WTC11 (cell line): Measurements from ENCODE around the gene CELSR1. TPM values are rescaled to one million over a fixed set of nuclear protein-coding genes. Genes with fewer than 3 reads are reported as not detected.

ENCODE experiments used
- ATAC-seq: fragments of 200-7000 bp; cut with Tn5 transposase; 2 replicates; pipeline ENCODE4 v1.10.0; 2021; ENCODE audit warnings: mild to moderate bottlenecking, moderate library complexity
- CTCF ChIA-PET: fragments of 300-600 bp; sonication (Branson Sonifier 250); formaldehyde crosslinking; loops from one replicate; lab custom pipeline; 2021; ENCODE audit warnings: antibody characterized with exemption; lab: Charles Lee
- POLR2A ChIA-PET: fragments of 350-600 bp; sonication (Branson Sonifier 250); formaldehyde crosslinking; loops from one replicate; lab custom pipeline; 2021; ENCODE audit warnings: antibody characterized with exemption; lab: Charles Lee
- DNase-seq: peaks from one replicate; pipeline ENCODE4 v3.0.0; 2021; ENCODE audit warnings: low spot score
- H3K27ac Mint-ChIP-seq: 2 replicates; pipeline ENCODE4 v1.8.0; 2021; ENCODE audit warnings: mixed read lengths
- H3K27me3 Mint-ChIP-seq: 2 replicates; pipeline ENCODE4 v1.8.0; 2021; ENCODE audit warnings: low read depth, mild to moderate bottlenecking, moderate library complexity, mixed read lengths
- H3K36me3 Mint-ChIP-seq: 2 replicates; pipeline ENCODE4 v1.8.0; 2021; ENCODE audit warnings: mixed read lengths
- H3K4me1 Mint-ChIP-seq: 2 replicates; pipeline ENCODE4 v1.8.0; 2022; ENCODE audit warnings: mixed read lengths
- H3K4me3 Mint-ChIP-seq: 2 replicates; pipeline ENCODE4 v1.8.0; 2021; ENCODE audit warnings: mild to moderate bottlenecking, moderate library complexity, mixed read lengths
- H3K9me3 Mint-ChIP-seq: 2 replicates; pipeline ENCODE4 v1.8.0; 2021; ENCODE audit warnings: mixed read lengths
- CBFB ChIP-seq: sonication (generic); formaldehyde crosslinking; IDR thresholded peaks from 2 replicates; pipeline ENCODE4 v1.8.1; 2022; ENCODE audit warnings: mild to moderate bottlenecking, low read depth, missing genetic modification reagents
- JAZF1 ChIP-seq: fragments of 250-450 bp; sonication (Bioruptor Pico); IDR thresholded peaks from 2 replicates; pipeline ENCODE4 v1.9.0; 2021; ENCODE audit warnings: moderate library complexity, mild to moderate bottlenecking, inconsistent platforms
- NFATC4 ChIP-seq: fragments of 250-450 bp; sonication (Bioruptor Pico); IDR thresholded peaks from 2 replicates; pipeline ENCODE4 v1.9.0; 2021; ENCODE audit warnings: mild to moderate bottlenecking
- NR3C1 ChIP-seq: sonication (generic); formaldehyde crosslinking; conservative IDR thresholded peaks from 2 replicates; pipeline ENCODE4 v1.8.1; 2023; ENCODE audit warnings: low read depth, mild to moderate bottlenecking, missing genetic modification reagents
- RELA ChIP-seq: sonication (generic); formaldehyde crosslinking; IDR thresholded peaks from 2 replicates; pipeline ENCODE4 v1.8.1; 2022; ENCODE audit warnings: missing genetic modification reagents, mild to moderate bottlenecking, borderline replicate concordance
- SMAD3 ChIP-seq: sonication (generic); formaldehyde crosslinking; IDR thresholded peaks from 2 replicates; pipeline ENCODE4 v1.8.0; 2022; ENCODE audit warnings: missing genetic modification reagents, mild to moderate bottlenecking, borderline replicate concordance
- ZNF138 ChIP-seq: sonication (generic); formaldehyde crosslinking; conservative IDR thresholded peaks from 2 replicates; pipeline ENCODE4 v1.8.1; 2022; ENCODE audit warnings: mild to moderate bottlenecking, moderate library complexity, missing genetic modification reagents
- ZNF416 ChIP-seq: fragments of 250-450 bp; sonication (Bioruptor Pico); IDR thresholded peaks from 2 replicates; pipeline ENCODE4 v1.9.0; 2021; ENCODE audit warnings: mild to moderate bottlenecking, inconsistent platforms
- ZNF423 ChIP-seq: fragments of 250-450 bp; sonication (Bioruptor Pico); IDR thresholded peaks from 2 replicates; pipeline ENCODE4 v2.1.2; 2022; ENCODE audit warnings: mild to moderate bottlenecking, moderate library complexity
- total RNA-seq: library from RNA; stranded (reverse); gene quantifications from 3 replicates; pipeline ENCODE4 v1.2.3, GENCODE V29; 2021
- TF ChIP-seq, protein P1 (sequence below): sonication (generic); formaldehyde crosslinking; IDR thresholded peaks from 2 replicates; pipeline ENCODE4 v1.8.1; 2023; ENCODE audit warnings: mild to moderate bottlenecking, missing genetic modification reagents
- TF ChIP-seq, protein P2 (sequence below): sonication (generic); formaldehyde crosslinking; IDR thresholded peaks from 2 replicates; pipeline ENCODE4 v1.8.1; 2022; ENCODE audit warnings: low read depth, mild to moderate bottlenecking, moderate library complexity, missing genetic modification reagents, borderline replicate concordance
- TF ChIP-seq, protein P3 (sequence below): fragments of 250-450 bp; sonication (Bioruptor Pico); IDR thresholded peaks from 2 replicates; pipeline ENCODE4 v1.9.0; 2021; ENCODE audit warnings: mild to moderate bottlenecking
- TF ChIP-seq, protein P4 (sequence below): sonication (generic); formaldehyde crosslinking; IDR thresholded peaks from 2 replicates; pipeline ENCODE4 v1.8.0; 2022; ENCODE audit warnings: missing genetic modification reagents
- TF ChIP-seq, protein P5 (sequence below): sonication (generic); formaldehyde crosslinking; IDR thresholded peaks from 2 replicates; pipeline ENCODE4 v1.8.1; 2022; ENCODE audit warnings: mild to moderate bottlenecking, moderate library complexity, missing genetic modification reagents
- TF ChIP-seq, protein P6 (sequence below): fragments of 250-450 bp; sonication (Bioruptor Pico); IDR thresholded peaks from 2 replicates; pipeline ENCODE4 v1.9.0; 2021; ENCODE audit warnings: moderate library complexity, mild to moderate bottlenecking, inconsistent platforms, borderline replicate concordance
- TF ChIP-seq, protein P7 (sequence below): fragments of 250-450 bp; sonication (Bioruptor Pico); conservative IDR thresholded peaks from 2 replicates; pipeline ENCODE4 v1.9.0; 2021; ENCODE audit warnings: mild to moderate bottlenecking
- TF ChIP-seq, protein P8 (sequence below): sonication (generic); formaldehyde crosslinking; IDR thresholded peaks from 2 replicates; pipeline ENCODE4 v1.8.1; 2023; ENCODE audit warnings: mild to moderate bottlenecking, missing genetic modification reagents
- TF ChIP-seq, protein P9 (sequence below): sonication (generic); formaldehyde crosslinking; conservative IDR thresholded peaks from 2 replicates; pipeline ENCODE4 v1.8.1; 2022; ENCODE audit warnings: mild to moderate bottlenecking, missing genetic modification reagents

The CELSR1 gene
- total RNA-seq, 1 experiment from 2014 or later = 16.8 TPM

DNA sequence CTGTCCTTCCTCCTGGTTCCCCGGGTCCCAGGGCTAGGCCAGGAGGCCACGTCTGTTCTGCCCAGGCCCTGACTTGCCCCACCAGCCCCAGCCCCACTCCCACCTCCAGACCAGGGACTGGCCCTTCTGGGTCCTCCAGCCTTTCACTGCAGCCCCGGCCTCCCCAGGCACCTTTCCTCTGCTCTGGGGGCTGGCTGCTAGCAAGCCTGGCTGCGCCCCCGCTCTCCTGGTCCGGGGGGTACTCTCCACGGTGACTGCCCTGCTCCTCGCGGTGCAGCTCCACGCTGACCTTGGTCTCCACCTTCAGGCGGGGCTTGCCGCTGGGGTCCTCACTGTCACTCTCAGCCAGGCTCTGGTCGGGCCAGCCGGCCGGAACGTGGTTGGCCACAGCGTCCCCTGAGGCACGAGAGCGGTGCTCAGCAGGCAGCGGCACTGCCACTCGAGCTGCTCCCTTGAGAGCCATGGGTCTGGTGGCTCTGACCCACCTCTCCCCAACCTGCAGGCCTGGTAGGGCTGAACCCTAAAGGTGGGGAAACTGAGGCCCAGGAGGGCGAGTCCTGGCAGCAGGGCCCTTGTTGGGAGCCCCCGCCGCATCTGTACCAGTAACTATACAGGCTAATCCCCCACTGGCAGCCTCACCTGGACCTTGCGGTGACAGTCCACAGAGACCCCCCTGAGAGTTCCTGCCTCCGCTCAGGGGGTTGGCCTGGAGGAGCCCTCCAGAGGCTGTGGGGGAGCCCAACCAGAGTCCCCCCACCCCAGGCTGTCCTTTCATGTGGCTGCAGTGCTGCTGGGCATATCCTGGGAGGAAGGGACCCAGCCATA is 172.9 kb downstream of the CELSR1 start (continued):
- TF ChIP-seq NFATC4 (no peak), JAZF1 (CRISPR knock-in tag) (no peak), RELA (no peak), ZNF138 (CRISPR knock-in tag) (no peak)
- TF ChIP-seq, protein P1, sequence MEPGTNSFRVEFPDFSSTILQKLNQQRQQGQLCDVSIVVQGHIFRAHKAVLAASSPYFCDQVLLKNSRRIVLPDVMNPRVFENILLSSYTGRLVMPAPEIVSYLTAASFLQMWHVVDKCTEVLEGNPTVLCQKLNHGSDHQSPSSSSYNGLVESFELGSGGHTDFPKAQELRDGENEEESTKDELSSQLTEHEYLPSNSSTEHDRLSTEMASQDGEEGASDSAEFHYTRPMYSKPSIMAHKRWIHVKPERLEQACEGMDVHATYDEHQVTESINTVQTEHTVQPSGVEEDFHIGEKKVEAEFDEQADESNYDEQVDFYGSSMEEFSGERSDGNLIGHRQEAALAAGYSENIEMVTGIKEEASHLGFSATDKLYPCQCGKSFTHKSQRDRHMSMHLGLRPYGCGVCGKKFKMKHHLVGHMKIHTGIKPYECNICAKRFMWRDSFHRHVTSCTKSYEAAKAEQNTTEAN (CRISPR knock-in tag) = no peak

DNA sequence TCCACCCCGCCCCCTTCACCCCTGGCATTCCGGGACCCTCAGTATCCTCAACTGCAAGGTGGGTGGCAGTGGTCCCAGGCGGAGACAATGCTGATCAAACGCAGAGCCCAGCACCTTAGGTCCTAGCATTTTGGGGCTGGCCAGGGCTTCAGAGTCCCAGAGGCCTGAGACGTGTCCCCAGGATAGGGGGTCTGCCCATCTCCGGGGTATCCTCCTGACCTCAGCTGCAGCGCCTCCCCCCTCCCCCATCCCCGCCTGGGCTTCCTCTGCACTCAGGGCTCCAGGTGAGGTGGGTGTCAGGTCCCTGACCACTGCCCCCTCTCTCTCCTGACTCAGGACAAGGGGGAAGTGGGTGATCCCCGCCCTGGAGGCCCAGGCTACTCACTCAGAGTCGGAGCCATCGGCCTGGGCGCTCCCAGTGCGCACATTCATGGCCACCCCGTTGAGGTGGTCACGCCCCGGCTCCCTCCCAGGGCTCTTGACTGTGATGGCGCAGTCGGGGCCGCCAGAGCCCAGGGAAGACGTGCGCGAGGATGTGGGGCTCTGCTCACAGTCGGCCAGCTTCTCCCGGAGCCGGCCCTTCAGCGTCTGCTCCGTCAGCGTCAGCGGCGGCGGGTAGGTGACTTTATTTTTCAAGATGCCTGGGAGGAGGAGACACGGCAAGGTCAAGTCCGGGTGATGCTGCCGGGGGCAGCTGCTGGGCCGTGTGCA is 173.7 kb downstream of the CELSR1 start:
- Mint-ChIP-seq H3K4me1 (peaks cover 6% of the 10 kb centered on the region; the same call in 1 of the 2 replicates), H3K27ac (no peak overlapping the region), H3K4me3 (no peak overlapping the region), H3K9me3 (peaks cover 7% of the 10 kb centered on the region; the same call in 1 of the 2 replicates), H3K27me3 (no peaks in the 10 kb centered on the region), H3K36me3 (peaks cover 14% of the 10 kb centered on the region)
- ChIA-PET POLR2A (no interaction called here), CTCF (interaction anchor here (2.1 kb wide), 1 partner anchor 178 kb away, joined by 8 read pairs; no protein-coding TSS in a partner anchor)
- no peak for ATAC-seq
- DNase-seq = no peak
- no peak for TF ChIP-seq ZNF423 (CRISPR knock-in tag)
- TF ChIP-seq, protein P2, sequence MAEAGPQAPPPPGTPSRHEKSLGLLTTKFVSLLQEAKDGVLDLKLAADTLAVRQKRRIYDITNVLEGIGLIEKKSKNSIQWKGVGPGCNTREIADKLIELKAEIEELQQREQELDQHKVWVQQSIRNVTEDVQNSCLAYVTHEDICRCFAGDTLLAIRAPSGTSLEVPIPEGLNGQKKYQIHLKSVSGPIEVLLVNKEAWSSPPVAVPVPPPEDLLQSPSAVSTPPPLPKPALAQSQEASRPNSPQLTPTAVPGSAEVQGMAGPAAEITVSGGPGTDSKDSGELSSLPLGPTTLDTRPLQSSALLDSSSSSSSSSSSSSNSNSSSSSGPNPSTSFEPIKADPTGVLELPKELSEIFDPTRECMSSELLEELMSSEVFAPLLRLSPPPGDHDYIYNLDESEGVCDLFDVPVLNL = no peak
- TF ChIP-seq, protein P3, sequence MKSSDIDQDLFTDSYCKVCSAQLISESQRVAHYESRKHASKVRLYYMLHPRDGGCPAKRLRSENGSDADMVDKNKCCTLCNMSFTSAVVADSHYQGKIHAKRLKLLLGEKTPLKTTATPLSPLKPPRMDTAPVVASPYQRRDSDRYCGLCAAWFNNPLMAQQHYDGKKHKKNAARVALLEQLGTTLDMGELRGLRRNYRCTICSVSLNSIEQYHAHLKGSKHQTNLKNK (CRISPR knock-in tag) = no peak
- TF ChIP-seq, protein P4, sequence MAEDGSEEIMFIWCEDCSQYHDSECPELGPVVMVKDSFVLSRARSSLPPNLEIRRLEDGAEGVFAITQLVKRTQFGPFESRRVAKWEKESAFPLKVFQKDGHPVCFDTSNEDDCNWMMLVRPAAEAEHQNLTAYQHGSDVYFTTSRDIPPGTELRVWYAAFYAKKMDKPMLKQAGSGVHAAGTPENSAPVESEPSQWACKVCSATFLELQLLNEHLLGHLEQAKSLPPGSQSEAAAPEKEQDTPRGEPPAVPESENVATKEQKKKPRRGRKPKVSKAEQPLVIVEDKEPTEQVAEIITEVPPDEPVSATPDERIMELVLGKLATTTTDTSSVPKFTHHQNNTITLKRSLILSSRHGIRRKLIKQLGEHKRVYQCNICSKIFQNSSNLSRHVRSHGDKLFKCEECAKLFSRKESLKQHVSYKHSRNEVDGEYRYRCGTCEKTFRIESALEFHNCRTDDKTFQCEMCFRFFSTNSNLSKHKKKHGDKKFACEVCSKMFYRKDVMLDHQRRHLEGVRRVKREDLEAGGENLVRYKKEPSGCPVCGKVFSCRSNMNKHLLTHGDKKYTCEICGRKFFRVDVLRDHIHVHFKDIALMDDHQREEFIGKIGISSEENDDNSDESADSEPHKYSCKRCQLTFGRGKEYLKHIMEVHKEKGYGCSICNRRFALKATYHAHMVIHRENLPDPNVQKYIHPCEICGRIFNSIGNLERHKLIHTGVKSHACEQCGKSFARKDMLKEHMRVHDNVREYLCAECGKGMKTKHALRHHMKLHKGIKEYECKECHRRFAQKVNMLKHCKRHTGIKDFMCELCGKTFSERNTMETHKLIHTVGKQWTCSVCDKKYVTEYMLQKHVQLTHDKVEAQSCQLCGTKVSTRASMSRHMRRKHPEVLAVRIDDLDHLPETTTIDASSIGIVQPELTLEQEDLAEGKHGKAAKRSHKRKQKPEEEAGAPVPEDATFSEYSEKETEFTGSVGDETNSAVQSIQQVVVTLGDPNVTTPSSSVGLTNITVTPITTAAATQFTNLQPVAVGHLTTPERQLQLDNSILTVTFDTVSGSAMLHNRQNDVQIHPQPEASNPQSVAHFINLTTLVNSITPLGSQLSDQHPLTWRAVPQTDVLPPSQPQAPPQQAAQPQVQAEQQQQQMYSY (CRISPR knock-in tag) = no peak
- TF ChIP-seq, protein P5, sequence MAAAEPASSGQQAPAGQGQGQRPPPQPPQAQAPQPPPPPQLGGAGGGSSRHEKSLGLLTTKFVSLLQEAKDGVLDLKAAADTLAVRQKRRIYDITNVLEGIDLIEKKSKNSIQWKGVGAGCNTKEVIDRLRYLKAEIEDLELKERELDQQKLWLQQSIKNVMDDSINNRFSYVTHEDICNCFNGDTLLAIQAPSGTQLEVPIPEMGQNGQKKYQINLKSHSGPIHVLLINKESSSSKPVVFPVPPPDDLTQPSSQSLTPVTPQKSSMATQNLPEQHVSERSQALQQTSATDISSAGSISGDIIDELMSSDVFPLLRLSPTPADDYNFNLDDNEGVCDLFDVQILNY (CRISPR knock-in tag) = no peak
- TF ChIP-seq CBFB = no peak
- TF ChIP-seq, protein P6, sequence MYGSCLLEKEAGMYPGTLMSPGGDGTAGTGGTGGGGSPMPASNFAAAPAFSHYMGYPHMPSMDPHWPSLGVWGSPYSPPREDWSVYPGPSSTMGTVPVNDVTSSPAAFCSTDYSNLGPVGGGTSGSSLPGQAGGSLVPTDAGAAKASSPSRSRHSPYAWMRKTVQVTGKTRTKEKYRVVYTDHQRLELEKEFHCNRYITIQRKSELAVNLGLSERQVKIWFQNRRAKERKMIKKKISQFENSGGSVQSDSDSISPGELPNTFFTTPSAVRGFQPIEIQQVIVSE (CRISPR knock-in tag) = no peak
- TF ChIP-seq, protein P7, sequence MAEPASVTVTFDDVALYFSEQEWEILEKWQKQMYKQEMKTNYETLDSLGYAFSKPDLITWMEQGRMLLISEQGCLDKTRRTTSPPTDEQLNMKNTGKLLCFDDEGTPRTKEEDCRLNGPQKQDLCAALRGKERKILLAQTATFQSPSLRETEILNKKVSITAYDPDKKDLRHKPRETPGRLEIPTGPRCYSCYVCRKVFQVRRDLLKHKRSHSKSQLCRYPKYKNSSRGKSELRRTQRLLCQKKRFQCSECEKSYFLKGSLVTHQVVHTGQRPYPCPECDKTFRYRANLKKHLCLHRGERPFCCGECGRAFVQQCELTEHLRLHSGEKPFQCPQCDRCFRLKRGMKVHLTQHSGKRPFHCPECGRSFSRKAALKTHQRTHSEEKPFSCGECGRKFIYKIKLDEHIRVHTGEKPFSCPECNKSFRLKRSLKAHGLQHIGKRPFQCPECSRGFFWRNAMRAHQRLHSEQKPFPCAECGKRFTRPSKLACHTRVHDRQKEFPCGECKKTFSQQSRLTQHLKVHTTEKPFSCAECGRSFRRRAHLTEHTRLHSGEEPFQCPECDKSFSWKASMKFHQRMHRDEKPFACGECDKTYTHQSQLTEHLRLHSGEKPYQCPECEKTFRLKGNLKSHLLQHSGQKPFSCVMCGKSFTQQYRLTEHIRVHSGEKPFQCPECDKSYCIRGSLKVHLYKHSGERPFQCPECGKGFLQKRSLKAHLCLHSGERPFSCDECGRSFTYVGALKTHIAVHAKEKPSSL (CRISPR knock-in tag) = no peak
- no peak for TF ChIP-seq SMAD3 (CRISPR knock-in tag)
- TF ChIP-seq, protein P8, sequence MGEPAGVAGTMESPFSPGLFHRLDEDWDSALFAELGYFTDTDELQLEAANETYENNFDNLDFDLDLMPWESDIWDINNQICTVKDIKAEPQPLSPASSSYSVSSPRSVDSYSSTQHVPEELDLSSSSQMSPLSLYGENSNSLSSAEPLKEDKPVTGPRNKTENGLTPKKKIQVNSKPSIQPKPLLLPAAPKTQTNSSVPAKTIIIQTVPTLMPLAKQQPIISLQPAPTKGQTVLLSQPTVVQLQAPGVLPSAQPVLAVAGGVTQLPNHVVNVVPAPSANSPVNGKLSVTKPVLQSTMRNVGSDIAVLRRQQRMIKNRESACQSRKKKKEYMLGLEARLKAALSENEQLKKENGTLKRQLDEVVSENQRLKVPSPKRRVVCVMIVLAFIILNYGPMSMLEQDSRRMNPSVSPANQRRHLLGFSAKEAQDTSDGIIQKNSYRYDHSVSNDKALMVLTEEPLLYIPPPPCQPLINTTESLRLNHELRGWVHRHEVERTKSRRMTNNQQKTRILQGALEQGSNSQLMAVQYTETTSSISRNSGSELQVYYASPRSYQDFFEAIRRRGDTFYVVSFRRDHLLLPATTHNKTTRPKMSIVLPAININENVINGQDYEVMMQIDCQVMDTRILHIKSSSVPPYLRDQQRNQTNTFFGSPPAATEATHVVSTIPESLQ (CRISPR knock-in tag) = no peak
- TF ChIP-seq ZNF416 = no peak
- TF ChIP-seq NR3C1 (CRISPR knock-in tag) = no peak
- TF ChIP-seq, protein P9, sequence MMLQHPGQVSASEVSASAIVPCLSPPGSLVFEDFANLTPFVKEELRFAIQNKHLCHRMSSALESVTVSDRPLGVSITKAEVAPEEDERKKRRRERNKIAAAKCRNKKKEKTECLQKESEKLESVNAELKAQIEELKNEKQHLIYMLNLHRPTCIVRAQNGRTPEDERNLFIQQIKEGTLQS (CRISPR knock-in tag) = no peak
